VCaP (cell line): ENCODE measurements around the gene RTTN.

Experiments
- H3K27ac ChIP-seq: fragments of 450-650 bp; 2 replicates; pipeline ENCODE4 v1.5.1; 2017
- TF ChIP-seq, protein P1 (sequence below): fragments of 450-650 bp; conservative IDR thresholded peaks from 2 replicates; pipeline ENCODE4 v1.5.1; 2017; ENCODE audit warnings: mild to moderate bottlenecking, moderate library complexity

RTTN gene

DNA sequence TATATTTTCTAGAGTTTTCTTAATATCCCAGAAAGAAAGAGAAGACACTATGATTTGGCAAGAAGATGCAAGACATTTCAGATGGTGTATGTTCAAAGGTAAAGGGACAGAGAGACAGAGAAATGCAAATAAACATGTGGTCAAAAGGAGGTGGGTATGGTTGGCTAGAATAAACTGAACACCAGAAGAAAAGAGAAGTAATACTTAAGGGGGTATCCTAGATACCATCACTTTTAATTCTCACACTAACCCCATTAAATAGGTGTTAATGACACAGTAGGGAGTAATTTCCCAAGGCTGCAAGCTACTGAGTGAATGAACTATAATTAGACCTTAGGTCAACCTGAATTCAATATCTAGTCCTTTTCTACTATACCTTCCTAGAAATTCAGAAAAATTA, 146.6 kb downstream of the RTTN start:
- TF ChIP-seq, protein P1, sequence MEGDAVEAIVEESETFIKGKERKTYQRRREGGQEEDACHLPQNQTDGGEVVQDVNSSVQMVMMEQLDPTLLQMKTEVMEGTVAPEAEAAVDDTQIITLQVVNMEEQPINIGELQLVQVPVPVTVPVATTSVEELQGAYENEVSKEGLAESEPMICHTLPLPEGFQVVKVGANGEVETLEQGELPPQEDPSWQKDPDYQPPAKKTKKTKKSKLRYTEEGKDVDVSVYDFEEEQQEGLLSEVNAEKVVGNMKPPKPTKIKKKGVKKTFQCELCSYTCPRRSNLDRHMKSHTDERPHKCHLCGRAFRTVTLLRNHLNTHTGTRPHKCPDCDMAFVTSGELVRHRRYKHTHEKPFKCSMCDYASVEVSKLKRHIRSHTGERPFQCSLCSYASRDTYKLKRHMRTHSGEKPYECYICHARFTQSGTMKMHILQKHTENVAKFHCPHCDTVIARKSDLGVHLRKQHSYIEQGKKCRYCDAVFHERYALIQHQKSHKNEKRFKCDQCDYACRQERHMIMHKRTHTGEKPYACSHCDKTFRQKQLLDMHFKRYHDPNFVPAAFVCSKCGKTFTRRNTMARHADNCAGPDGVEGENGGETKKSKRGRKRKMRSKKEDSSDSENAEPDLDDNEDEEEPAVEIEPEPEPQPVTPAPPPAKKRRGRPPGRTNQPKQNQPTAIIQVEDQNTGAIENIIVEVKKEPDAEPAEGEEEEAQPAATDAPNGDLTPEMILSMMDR = no peak
- no peak overlapping the region for H3K27ac ChIP-seq

DNA sequence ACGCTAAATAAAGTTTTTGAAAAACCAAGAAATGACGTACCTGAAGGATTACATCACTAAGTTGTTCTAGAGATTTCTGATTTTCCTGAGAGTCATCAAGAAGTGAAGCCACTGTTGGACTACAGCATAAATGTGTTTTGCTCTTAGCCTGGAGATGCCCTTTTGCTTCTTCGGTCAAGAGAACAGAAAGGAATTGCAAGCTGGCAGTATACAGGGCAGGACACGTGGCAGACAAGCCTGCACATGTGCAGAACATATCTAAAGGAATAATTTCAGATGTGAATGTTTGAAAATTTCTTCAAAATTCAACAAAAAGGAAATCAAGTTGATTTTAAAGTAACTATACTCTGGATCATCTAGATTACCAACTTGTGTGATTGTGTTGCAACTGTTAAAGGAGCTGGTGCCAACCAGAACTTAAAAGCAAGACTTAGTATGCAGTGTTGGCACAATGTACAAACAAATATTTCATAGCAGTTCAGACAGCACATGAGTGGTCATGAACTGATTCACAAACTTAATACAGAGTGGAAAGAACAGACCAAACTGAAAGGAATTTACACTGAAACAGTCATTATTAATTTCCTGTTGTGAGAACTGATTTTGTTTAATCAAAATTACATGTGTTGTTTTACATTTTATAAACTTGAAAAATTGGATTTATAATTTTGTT, 157.4 kb downstream of the RTTN start:
- TF ChIP-seq, protein P1 = no peak
- no peak overlapping the region for H3K27ac ChIP-seq

DNA sequence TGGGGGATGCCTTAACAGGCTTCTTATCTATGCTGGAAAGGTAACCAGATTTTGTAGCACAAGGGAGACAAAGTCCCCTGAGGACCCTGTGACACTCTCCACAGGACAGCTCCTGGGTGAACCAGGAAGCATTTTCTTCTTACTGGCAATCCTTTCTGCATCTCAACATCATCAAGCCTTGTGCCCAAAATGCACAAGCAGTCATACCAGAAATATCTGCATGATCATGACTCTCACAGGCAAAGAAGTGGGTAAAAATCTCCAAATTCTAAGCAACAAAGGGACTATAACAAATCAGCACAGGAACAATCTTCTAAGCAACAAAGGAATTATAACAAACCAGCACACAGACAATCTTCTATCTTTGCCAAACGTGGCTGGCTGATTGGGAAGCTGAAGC, 158.7 kb downstream of the RTTN start:
- TF ChIP-seq, protein P1 = no peak
- H3K27ac ChIP-seq = no peak overlapping the region

DNA sequence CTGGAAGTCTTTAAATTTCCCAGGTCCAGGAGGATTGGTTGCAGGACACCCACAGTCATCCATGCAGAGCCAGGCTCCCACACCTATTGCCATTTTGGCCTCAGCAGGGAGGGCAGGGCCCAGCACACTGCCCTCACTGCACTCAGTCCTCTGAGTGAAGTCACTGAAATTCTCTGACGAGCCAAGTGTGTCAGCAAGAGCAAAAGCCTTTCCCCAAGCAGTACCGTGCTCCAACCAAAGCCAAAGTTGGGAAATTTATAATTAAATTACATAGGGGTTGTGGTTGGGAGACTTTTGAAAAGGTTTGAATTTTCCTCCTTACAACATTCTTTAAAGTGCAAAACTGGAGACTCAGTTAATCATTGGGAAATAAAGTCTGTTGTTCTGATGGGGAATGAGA, 159.3 kb downstream of the RTTN start:
- no peak overlapping the region for H3K27ac ChIP-seq
- TF ChIP-seq, protein P1 = no peak

DNA sequence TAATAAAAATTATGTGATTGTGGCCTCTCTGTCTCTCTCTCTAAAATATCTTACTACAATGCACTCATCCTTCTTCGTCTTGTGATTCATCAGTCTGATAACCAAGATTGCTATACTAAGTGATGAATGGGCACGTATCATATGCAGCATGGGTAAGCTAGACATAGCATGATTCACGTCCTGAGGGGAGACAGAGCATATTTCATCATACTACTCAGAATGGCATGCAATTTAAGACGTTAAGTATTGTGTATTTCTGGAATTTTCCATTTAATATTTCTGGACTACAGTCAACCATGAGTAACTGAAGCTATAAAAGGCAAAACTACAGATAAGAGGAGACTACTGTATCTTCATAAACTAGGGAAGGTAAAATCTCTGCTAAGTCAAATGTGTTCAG, 160.9 kb downstream of the RTTN start:
- H3K27ac ChIP-seq = no peak overlapping the region
- TF ChIP-seq, protein P1 = no peak

DNA sequence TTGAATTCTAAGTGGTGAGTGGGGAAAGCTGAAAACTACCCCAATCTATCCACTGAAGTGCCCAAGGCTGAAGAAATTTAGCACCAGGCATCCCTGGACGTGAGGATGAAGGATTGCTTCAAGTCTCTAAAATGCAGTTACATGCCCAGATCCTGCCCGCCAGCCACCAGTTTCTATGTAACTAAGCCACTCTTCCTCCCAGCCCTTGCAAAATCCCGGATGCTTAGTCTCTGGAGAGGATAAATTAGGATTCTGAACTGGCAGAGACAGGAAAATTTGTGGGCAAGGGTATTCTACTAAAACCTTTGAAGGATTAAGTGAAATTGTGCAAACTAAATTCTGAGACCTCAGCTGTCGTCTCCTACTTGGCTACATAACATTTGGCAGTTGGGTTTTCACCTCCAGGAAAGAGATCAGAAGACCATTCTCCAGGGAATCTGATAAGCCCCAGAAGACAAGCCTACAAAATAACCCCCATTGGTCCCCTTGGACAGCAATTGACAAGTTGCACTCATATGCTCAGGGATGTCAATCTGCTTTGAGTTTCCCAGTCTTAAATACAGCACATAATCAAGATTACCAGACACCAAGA, 163.9 kb downstream of the RTTN start:
- no peak overlapping the region for H3K27ac ChIP-seq
- TF ChIP-seq, protein P1 = no peak

DNA sequence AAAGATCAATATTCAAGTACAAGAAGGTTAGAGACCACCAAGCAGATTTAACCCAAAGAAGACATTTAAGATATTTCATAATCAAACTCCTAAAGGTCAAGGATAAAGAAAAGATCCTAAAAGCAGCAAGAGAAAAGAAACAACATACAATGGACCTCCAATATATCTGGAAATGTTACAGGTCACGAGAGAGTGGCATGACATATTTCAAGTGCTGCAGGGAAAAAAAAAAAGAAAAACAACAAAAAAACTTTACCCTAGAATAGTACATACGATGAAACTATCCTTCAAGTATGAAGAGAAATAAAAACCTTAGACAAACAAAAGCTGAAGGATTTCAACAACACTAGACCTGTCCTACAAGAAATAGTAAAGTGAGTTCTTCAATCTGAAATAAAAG, 166.3 kb downstream of the RTTN start:
- TF ChIP-seq, protein P1 = no peak
- H3K27ac ChIP-seq = no peak overlapping the region
